22Rv1 (cell line): ENCODE data around the gene ZNF787.
A peak's percentile ranks its signal among the peaks of the same experiment; 100 is the strongest.

ENCODE experiments used
- H3K27ac ChIP-seq: fragments of 450-650 bp; 2 replicates; pipeline ENCODE4 v1.5.1; 2017
- CTCF ChIP-seq: fragments of 450-650 bp; IDR thresholded peaks from 2 replicates; pipeline ENCODE4 v1.5.1; 2017; ENCODE audit warnings: mild to moderate bottlenecking
- ZFX ChIP-seq: fragments of 450-650 bp; IDR thresholded peaks from 2 replicates; pipeline ENCODE4 v1.6.1; 2017; ENCODE audit warnings: antibody characterized with exemption, borderline replicate concordance

The ZNF787 gene

GRCh38 chr19:56119582-56119978 lies 1.5 kb downstream of the ZNF787 start:
- peak overlapping the region; percentile 93 for H3K27ac ChIP-seq
- TF ChIP-seq ZFX (no peak), CTCF (no peak)

GRCh38 chr19:56118666-56119581 lies 2.2 kb downstream of the ZNF787 start:
- peak overlapping the region; percentile 93 for H3K27ac ChIP-seq
- TF ChIP-seq ZFX, result no peak
- no peak for TF ChIP-seq CTCF

- no peak overlapping the region for H3K27ac ChIP-seq
- TF ChIP-seq CTCF, result no peak
- TF ChIP-seq ZFX, result no peak
These were observed 3.2 kb downstream of the ZNF787 start for GRCh38 chr19:56117889-56118288.

- TF ChIP-seq ZFX, result no peak
- no peak for TF ChIP-seq CTCF
- no peak overlapping the region for H3K27ac ChIP-seq
These were observed 3.7 kb downstream of the ZNF787 start for GRCh38 chr19:56117376-56117884.

GRCh38 chr19:56116606-56117005 lies 4.5 kb downstream of the ZNF787 start:
- H3K27ac ChIP-seq, result no peak overlapping the region
- TF ChIP-seq ZFX (no peak), CTCF (no peak)

GRCh38 chr19:56115490-56115889 lies 5.6 kb downstream of the ZNF787 start:
- no peak overlapping the region for H3K27ac ChIP-seq
- TF ChIP-seq ZFX (no peak), CTCF (no peak)

GRCh38 chr19:56114778-56115110 lies 6.4 kb downstream of the ZNF787 start:
- no peak overlapping the region for H3K27ac ChIP-seq
- TF ChIP-seq CTCF (no peak), ZFX (no peak)
